Tibial artery (tissue), 4 donors: ENCODE measurements around the gene NDUFS3.
"Not testable (repeated sequence)": the region's sequence is repeated elsewhere in the genome, so short reads cannot be mapped to it uniquely, and the experiment has no call there.

Source experiments
- DNase-seq, 2 donors: peaks; one replicate each; pipeline ENCODE4 v3.0.0-alpha.2; 2019
- H3K27ac ChIP-seq, 2 donors: fragments of 200-600 bp; sonication (generic) in 1 of 2; 1 replicate in 1 of 2; 2 replicates in 1 of 2; pipeline ENCODE4 v1.5.1; 2018 to 2019; ENCODE audit warnings: mild to moderate bottlenecking in 1 of 2
- H3K27me3 ChIP-seq, 2 donors: fragments of 200-600 bp; sonication (generic) in 1 of 2; one replicate each; pipeline versions ENCODE4 v1.5.1 to v1.6.0; 2016 to 2019
- H3K36me3 ChIP-seq, 3 donors: fragments of 200-600 bp; sonication (generic) in 2 of 3; one replicate each; pipeline ENCODE4 v1.5.1; 2016 to 2019; ENCODE audit warnings: mild to moderate bottlenecking in 2 of 3
- H3K4me1 ChIP-seq, 4 donors: fragments of 200-600 bp; sonication (generic) in 2 of 4; 1 replicate in 3 of 4; 2 replicates in 1 of 4; pipeline ENCODE4 v1.5.1; 2016 to 2019
- H3K4me3 ChIP-seq, 2 donors: fragments of 200-600 bp; sonication (generic) in 1 of 2; 1 replicate in 1 of 2; 2 replicates in 1 of 2; pipeline ENCODE4 v1.5.1; 2018 to 2019; ENCODE audit warnings: mild to moderate bottlenecking in 2 of 2
- H3K9me3 ChIP-seq, 3 donors: fragments of 200-600 bp; sonication (generic) in 1 of 3; one replicate each; pipeline ENCODE4 v1.5.1; 2016 to 2019
- intact Hi-C: fragments of 100-400 bp; cut with DNase I; formaldehyde crosslinking; loops from one replicate; pipeline ENCODE4 v1.15.0; 2023; ENCODE audit warnings: low total_unique reads
- TF ChIP-seq, protein P1 (sequence below), 2 experiments: fragments of 200-600 bp in 1 of 2; fragments of 450-650 bp in 1 of 2; IDR thresholded peaks; one replicate each; pipeline ENCODE4 v1.5.1; 2017 to 2019; ENCODE audit warnings: antibody characterized with exemption in 2 of 2, mild to moderate bottlenecking in 1 of 2, moderate library complexity in 1 of 2

The NDUFS3 gene

DNA sequence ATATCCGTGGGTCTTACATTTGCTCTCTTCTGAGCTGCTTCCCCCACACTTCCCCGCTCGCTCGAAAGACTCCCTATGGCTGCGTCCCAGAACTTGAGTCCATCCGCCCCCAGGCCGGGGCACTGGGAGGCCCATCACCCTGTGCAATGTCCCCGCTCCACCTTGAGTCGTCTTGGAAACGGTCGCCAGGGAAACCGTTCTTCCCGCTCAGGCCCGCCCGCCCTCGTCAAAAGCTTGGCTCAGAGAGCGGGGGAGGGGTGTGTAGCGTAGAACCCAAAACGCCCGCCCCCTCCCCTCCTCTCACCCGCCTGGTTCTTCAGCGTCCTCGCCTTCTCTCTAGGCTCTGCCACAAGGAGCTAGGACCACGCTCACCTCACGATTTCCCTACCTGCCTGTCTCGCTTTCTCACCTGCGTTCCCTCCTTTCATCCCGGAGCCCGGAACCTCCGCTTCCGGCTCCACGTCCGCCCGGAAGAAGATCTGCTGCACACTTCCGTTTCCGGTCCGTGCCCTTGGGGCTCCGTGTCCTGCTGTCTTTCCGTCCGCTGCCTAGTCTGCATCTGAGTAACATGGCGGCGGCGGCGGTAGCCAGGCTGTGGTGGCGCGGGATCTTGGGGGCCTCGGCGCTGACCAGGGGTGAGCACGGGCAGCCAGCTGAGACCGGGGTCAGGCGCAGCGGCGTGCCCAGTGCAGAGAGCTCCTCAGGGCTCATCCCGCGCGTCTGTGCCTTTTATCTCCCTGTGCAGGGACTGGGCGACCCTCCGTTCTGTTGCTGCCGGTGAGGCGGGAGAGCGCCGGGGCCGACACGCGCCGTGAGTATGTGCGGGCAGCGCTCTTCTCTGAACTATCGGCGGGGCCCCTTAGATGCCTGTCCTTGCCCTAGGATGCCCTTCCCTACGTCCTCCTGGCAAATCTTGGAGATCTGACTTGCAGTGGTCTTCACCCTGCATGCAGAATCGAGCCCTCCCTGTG lies at the start of gene NDUFS3, which contains the start of gene KBTBD4:
Gene NDUFS3 (plus strand): TSS at position 551 of the 971 bp plus-strand sequence. CDS start 18 bp downstream, at position 569.
Gene KBTBD4 (minus strand): TSS at position 447 of the 971 bp plus-strand sequence. CDS start 19 bp downstream, at position 428.
- DNase-seq, result peak; percentile 89 to 91
- Histone ChIP-seq H3K27me3 (no peaks in the 10 kb centered on the region), H3K9me3 (no peaks in the 10 kb centered on the region), H3K4me1 (peaks cover 0 to 33% (median 21%) of the 10 kb centered on the region in 4 donors), H3K27ac (peak within 1 kb of the TSS; percentile 79 to 88), H3K4me3 (peak within 1 kb of the TSS; percentile 83 to 100), H3K36me3 (peaks cover 40 to 60% (median 52%) of the 10 kb centered on the region in 3 donors)
- intact Hi-C loops, result loop anchor here (5.0 to 10.0 kb wide), 2 partner anchors 164 to 188 kb away; partner anchors contain the start of gene FNBP4
- TF ChIP-seq, protein P1, sequence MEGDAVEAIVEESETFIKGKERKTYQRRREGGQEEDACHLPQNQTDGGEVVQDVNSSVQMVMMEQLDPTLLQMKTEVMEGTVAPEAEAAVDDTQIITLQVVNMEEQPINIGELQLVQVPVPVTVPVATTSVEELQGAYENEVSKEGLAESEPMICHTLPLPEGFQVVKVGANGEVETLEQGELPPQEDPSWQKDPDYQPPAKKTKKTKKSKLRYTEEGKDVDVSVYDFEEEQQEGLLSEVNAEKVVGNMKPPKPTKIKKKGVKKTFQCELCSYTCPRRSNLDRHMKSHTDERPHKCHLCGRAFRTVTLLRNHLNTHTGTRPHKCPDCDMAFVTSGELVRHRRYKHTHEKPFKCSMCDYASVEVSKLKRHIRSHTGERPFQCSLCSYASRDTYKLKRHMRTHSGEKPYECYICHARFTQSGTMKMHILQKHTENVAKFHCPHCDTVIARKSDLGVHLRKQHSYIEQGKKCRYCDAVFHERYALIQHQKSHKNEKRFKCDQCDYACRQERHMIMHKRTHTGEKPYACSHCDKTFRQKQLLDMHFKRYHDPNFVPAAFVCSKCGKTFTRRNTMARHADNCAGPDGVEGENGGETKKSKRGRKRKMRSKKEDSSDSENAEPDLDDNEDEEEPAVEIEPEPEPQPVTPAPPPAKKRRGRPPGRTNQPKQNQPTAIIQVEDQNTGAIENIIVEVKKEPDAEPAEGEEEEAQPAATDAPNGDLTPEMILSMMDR (IDR thresholded peaks at IDR 0.05), result no peak

DNA sequence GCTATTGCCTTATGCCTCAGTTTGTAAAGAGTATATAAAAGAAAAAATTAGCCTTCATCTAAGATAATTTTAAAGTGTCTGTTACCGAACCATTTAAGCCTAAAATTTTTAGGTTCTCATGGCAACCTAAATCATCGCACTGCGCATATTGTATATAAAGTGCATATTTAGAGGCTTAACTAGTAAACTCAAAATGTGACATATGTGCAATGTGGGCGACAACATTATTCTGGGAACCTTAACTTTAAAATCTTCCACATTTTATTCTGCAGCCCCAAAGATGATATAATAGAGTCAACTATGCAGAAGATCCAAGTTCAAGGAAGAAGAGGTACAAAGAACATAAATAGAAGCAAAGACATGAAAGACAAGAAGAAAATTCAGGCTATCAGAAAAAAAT lies 48.9 kb upstream of the NDUFS3 start:
- no peak for DNase-seq
- Histone ChIP-seq H3K27me3 (no peaks in the 10 kb centered on the region), H3K9me3 (no peaks in the 10 kb centered on the region), H3K4me1 (peaks cover 11 to 71% (median 29%) of the 10 kb centered on the region in 4 donors), H3K36me3 (no peaks in the 10 kb centered on the region), H3K27ac (no peak overlapping the region), H3K4me3 (no peak overlapping the region)
- intact Hi-C loops, result no loop called here
- TF ChIP-seq, protein P1 (IDR thresholded peaks at IDR 0.05), result no peak

DNA sequence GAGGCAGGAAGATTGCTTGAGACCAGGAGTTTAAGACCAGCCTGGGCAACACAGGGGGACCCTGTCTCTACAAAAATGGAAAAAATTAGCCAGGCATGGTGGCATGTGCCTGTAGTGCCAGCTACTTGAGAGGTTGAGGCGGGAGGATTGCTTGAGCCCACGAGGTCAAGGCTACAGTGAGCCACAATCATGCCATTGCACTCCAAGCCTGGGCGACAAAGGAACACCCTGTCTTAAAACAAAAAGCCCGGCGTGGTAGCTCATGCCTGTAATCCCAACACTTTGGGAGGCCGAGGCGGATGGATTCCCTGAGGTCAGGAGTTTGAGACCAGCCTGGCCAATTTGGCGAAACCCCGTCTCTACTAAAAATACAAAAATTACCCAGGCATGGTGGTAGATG lies 48.2 kb upstream of the NDUFS3 start:
- DNase-seq, H3K9me3 ChIP-seq, H3K4me3 ChIP-seq, H3K36me3 ChIP-seq, intact Hi-C loops, H3K27ac ChIP-seq, H3K27me3 ChIP-seq: not testable (repeated sequence)
- peaks cover 11 to 71% (median 29%) of the 10 kb centered on the region in 4 donors for H3K4me1 ChIP-seq

DNA sequence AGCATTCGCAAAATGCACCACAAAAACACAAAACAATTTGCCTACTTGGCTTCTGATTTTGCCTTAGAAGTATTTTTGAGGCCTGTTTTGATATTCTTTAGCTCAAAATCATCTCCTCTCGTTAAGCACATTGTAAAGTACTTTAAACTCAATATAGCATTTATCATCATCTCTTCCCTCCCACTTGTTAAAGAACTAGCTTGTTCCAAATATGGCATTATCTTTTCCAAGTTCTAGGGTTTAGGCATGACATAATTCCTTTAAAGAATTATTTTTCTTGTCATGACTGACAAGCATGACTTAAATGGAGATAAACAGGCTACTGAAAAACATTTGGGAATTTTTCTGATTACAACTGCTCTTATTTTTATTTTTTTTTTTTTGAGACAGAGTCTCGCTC lies 47.2 kb upstream of the NDUFS3 start:
- intact Hi-C loops, result no loop called here
- DNase-seq, result no peak
- peak overlapping the region in 1 of 2 donors; percentile 49 for H3K27ac ChIP-seq
- no peaks in the 10 kb centered on the region for H3K9me3 ChIP-seq
- H3K27me3 ChIP-seq, result no peaks in the 10 kb centered on the region
- H3K36me3 ChIP-seq, result peaks cover 0 to 4% (median 0%) of the 10 kb centered on the region in 3 donors
- no peak overlapping the region for H3K4me3 ChIP-seq
- TF ChIP-seq, protein P1 (IDR thresholded peaks at IDR 0.05), result no peak
- H3K4me1 ChIP-seq, result peaks cover 11 to 71% (median 34%) of the 10 kb centered on the region in 4 donors

DNA sequence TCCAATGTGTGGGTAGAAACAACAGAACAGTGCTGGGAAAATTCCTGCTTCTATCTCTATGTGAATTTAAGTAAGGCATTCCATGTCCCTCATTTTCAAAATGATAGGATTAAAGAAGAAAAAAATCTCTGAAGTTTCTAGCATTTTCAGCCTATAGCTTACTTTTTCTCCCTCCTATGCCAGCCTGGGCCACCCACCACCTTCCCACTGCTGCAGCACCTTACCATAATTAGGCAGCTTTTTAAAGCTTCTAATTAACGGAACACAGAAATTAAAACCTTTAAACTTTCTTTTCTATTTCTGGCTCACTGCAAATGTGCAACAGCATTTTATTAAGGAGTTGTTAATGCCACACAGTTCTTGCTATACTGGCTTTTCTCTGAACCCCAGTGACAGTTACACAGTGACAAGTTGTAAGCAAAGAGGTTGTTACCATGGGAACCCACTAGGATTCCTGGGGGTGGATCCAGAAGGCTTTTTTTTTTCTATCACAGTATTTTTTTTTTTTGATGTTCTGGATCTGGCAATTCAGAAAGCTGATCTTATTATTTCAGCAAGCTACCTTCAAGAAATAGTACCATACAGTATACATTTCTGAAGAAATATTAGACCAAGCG lies 46.2 kb upstream of the NDUFS3 start:
- no peaks in the 10 kb centered on the region for H3K9me3 ChIP-seq
- TF ChIP-seq, protein P1 (IDR thresholded peaks at IDR 0.05), result no peak
- H3K27me3 ChIP-seq, result no peaks in the 10 kb centered on the region
- intact Hi-C loops, result no loop called here
- H3K27ac ChIP-seq, result peak overlapping the region; percentile 12 to 49
- H3K4me1 ChIP-seq, result peaks cover 11 to 79% (median 39%) of the 10 kb centered on the region in 4 donors
- no peak overlapping the region for H3K4me3 ChIP-seq
- no peak for DNase-seq
- H3K36me3 ChIP-seq, result peaks cover 0 to 4% (median 0%) of the 10 kb centered on the region in 3 donors
